SK-N-SH (cell line): ENCODE measurements around the gene MAP1LC3C.

Experiments used
- FOXM1 ChIP-seq: IDR thresholded peaks from 2 replicates; pipeline ENCODE4 v1.4.0; 2012; ENCODE audit warnings: low read depth, mild to moderate bottlenecking
- JUND ChIP-seq: IDR thresholded peaks from 2 replicates; pipeline ENCODE4 v1.4.0; 2012
- NFIC ChIP-seq: IDR thresholded peaks from 2 replicates; pipeline ENCODE4 v1.4.0; 2012; ENCODE audit warnings: borderline replicate concordance
- NRF1 ChIP-seq: IDR thresholded peaks from 2 replicates; pipeline ENCODE4 v1.6.1; 2012; ENCODE audit warnings: low read depth, mild to moderate bottlenecking, low read length
- POLR2AphosphoS5 ChIP-seq: IDR thresholded peaks from 2 replicates; pipeline ENCODE4 v1.6.1; 2012; ENCODE audit warnings: low read depth, low read length
- RAD21 ChIP-seq: IDR thresholded peaks from 2 replicates; pipeline ENCODE4 v1.6.1; 2012; ENCODE audit warnings: mild to moderate bottlenecking, low read length
- REST ChIP-seq: IDR thresholded peaks from 2 replicates; pipeline ENCODE4 v1.6.1; 2012; ENCODE audit warnings: mild to moderate bottlenecking, low read depth, low read length, moderate library complexity
- RFX5 ChIP-seq: IDR thresholded peaks from 2 replicates; pipeline ENCODE4 v1.6.1; 2012; ENCODE audit warnings: mild to moderate bottlenecking, improper control_type of control experiment, low read length
- RXRA ChIP-seq: IDR thresholded peaks from 2 replicates; pipeline ENCODE4 v1.4.0; 2012; ENCODE audit warnings: low read depth, mild to moderate bottlenecking, borderline replicate concordance
- TF ChIP-seq, protein P1 (sequence below): fragments of 200-600 bp; sonication (generic); IDR thresholded peaks from 2 replicates; pipeline ENCODE4 v1.6.1; 2017; ENCODE audit warnings: antibody characterized with exemption, mild to moderate bottlenecking, moderate library complexity
- TF ChIP-seq, protein P2 (sequence below): IDR thresholded peaks from 2 replicates; pipeline ENCODE4; 2012

- TF ChIP-seq, protein P1, sequence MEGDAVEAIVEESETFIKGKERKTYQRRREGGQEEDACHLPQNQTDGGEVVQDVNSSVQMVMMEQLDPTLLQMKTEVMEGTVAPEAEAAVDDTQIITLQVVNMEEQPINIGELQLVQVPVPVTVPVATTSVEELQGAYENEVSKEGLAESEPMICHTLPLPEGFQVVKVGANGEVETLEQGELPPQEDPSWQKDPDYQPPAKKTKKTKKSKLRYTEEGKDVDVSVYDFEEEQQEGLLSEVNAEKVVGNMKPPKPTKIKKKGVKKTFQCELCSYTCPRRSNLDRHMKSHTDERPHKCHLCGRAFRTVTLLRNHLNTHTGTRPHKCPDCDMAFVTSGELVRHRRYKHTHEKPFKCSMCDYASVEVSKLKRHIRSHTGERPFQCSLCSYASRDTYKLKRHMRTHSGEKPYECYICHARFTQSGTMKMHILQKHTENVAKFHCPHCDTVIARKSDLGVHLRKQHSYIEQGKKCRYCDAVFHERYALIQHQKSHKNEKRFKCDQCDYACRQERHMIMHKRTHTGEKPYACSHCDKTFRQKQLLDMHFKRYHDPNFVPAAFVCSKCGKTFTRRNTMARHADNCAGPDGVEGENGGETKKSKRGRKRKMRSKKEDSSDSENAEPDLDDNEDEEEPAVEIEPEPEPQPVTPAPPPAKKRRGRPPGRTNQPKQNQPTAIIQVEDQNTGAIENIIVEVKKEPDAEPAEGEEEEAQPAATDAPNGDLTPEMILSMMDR: no peak
- TF ChIP-seq FOXM1: no peak
- no peak for TF ChIP-seq RAD21
- no peak for TF ChIP-seq NFIC
- no peak for TF ChIP-seq POLR2AphosphoS5
- TF ChIP-seq RXRA: no peak
- no peak for TF ChIP-seq JUND
- TF ChIP-seq RFX5: no peak
- TF ChIP-seq NRF1: no peak
- no peak for TF ChIP-seq REST
- TF ChIP-seq, protein P2, sequence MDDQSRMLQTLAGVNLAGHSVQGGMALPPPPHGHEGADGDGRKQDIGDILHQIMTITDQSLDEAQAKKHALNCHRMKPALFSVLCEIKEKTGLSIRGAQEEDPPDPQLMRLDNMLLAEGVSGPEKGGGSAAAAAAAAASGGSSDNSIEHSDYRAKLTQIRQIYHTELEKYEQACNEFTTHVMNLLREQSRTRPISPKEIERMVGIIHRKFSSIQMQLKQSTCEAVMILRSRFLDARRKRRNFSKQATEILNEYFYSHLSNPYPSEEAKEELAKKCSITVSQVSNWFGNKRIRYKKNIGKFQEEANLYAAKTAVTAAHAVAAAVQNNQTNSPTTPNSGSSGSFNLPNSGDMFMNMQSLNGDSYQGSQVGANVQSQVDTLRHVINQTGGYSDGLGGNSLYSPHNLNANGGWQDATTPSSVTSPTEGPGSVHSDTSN: no peak
These were observed 13.2 kb upstream of the MAP1LC3C start for GRCh38 chr1:242011894-242012660.
